ENCODE results near the gene EIF2AK3. TPM values are rescaled to one million over a fixed set of nuclear protein-coding genes. Genes with fewer than 3 reads are reported as not detected.

Gene EIF2AK3
- total RNA-seq, 2 donors from 2014 or later, result 10.2 to 13.4 TPM

DNA sequence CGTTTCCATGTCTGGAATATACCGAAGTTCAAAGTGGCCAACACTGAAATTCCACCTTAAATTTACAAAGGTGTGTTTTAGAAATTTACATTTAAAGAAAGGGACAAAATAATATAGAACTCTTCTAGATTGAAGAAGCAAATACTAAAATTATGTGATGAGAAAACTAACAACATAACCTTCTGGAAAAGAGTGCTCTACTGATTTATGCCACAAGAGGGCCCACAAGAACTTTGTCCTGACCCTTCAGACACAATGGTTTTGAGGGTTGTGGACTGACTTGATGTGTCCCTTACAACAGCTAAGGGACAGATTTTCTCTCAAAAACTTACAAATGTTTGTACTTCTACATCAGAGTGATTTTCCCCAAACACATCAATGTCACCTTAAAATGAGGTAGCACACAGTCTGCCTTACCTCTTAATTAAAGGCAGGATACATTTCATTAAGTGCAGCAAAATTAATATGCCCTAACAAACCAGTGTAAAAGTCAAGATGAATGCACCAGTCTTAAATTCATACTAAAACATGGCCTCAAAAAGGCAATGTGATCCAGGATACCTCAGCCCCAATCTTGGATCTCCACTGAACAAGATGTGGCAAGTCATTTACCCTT lies 36.2 kb downstream of the EIF2AK3 start:
- H3K27ac ChIP-seq, result no peak overlapping the region
- no peaks in the 10 kb centered on the region for H3K4me1 ChIP-seq
- no peaks in the 10 kb centered on the region for H3K27me3 ChIP-seq
- H3K4me3 ChIP-seq, result no peak overlapping the region
- TF ChIP-seq, protein P1, sequence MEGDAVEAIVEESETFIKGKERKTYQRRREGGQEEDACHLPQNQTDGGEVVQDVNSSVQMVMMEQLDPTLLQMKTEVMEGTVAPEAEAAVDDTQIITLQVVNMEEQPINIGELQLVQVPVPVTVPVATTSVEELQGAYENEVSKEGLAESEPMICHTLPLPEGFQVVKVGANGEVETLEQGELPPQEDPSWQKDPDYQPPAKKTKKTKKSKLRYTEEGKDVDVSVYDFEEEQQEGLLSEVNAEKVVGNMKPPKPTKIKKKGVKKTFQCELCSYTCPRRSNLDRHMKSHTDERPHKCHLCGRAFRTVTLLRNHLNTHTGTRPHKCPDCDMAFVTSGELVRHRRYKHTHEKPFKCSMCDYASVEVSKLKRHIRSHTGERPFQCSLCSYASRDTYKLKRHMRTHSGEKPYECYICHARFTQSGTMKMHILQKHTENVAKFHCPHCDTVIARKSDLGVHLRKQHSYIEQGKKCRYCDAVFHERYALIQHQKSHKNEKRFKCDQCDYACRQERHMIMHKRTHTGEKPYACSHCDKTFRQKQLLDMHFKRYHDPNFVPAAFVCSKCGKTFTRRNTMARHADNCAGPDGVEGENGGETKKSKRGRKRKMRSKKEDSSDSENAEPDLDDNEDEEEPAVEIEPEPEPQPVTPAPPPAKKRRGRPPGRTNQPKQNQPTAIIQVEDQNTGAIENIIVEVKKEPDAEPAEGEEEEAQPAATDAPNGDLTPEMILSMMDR (IDR thresholded peaks at IDR 0.05), result peak; percentile 70 to 86
- H3K9me3 ChIP-seq, result no peaks in the 10 kb centered on the region
- H3K36me3 ChIP-seq, result peaks cover 70% of the 10 kb centered on the region
- no peak for DNase-seq (ENCODE audit: low spot score)

DNA sequence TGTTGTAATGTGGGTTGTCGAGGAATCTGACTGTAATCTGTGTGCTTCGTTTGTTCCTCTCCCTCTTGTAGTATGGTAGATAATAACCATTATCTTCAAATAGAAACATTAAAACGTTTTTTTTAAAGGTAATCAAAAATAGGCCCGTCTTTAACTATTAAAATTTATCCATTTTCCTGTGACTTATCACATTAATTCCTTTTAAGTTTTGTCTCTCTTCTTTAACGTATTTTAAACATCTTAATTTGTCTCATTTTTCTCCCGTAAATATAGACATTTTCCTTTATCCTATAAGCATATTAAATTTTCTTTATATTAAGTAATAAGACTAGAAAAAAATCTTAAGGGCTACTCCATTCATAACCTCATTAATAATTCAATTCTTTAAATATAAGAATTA lies 41.3 kb downstream of the EIF2AK3 start:
- Histone ChIP-seq H3K27me3 (no peaks in the 10 kb centered on the region), H3K4me3 (no peak overlapping the region), H3K4me1 (no peaks in the 10 kb centered on the region), H3K27ac (no peak overlapping the region), H3K9me3 (no peaks in the 10 kb centered on the region), H3K36me3 (peaks cover 90% of the 10 kb centered on the region)
- TF ChIP-seq, protein P1 (IDR thresholded peaks at IDR 0.05), result no peak
- DNase-seq (ENCODE audit: low spot score), result no peak

DNA sequence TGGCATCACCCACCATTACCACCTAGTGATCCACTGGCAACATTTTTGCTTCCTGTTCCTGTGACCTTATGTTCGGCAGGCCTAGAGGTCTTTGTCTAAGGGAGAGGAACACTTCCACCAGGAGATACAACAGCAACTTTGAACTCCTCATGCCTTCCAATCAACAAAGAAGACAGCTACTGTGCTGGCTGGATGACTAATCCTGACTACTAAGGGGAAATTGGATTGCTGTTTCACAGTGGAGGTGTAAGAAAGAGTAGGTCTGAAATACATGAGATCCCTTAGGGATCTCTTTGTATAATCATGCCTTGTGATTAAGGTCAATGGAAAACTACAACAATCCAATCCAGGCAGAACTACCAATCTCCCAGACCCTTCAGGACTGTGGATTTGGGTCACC lies 45.2 kb downstream of the EIF2AK3 start:
- H3K27ac ChIP-seq, result no peak overlapping the region
- no peaks in the 10 kb centered on the region for H3K27me3 ChIP-seq
- TF ChIP-seq, protein P1 (IDR thresholded peaks at IDR 0.05), result no peak
- H3K36me3 ChIP-seq, result peaks cover 71% of the 10 kb centered on the region
- no peaks in the 10 kb centered on the region for H3K9me3 ChIP-seq
- no peak for DNase-seq (ENCODE audit: low spot score)
- H3K4me3 ChIP-seq, result no peak overlapping the region
- no peaks in the 10 kb centered on the region for H3K4me1 ChIP-seq

DNA sequence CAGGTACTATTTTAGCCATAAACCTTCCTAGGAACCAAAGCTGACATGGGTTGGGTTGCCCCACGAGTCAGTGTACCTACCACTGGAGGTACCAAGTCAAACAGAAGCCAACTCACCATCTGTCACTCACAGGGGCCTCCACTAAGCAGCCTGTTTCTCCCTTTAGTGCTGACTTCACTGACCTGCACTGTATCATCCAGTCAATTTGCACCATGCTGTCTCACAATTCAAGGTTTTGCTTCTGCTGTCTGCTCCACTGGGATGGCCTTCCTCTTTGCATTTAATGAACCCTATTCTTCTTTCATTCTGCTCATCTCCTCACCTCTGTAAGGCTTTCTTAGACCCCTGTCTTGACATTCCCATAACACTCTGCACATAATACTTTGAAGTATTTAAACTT lies 47.2 kb downstream of the EIF2AK3 start:
- TF ChIP-seq, protein P1 (IDR thresholded peaks at IDR 0.05), result no peak
- peaks cover 75% of the 10 kb centered on the region for H3K36me3 ChIP-seq
- DNase-seq (ENCODE audit: low spot score), result no peak

DNA sequence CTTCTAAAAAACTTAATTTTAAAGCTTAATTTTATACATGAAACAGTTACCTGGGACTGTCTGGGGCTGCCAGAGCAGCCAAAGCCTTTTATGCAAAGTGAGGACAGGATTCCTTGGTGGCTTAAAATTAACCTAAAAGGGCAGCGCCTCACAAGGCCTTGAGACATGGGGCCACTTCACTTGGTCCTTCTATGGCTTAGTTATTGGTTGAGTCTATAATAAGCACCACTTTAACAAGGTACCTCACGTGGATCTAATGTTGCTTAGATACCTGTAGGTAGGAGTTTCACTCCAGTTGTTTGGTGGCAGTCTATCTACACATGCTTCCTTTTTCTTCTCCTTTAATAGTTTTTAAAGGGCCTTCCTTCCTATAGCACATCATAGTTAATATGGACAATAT lies 51.6 kb downstream of the EIF2AK3 start:
- Histone ChIP-seq H3K4me3 (no peak overlapping the region), H3K27ac (no peak overlapping the region), H3K36me3 (peaks cover 54% of the 10 kb centered on the region), H3K27me3 (no peaks in the 10 kb centered on the region), H3K4me1 (no peaks in the 10 kb centered on the region), H3K9me3 (no peaks in the 10 kb centered on the region)
- DNase-seq (ENCODE audit: low spot score), result no peak
- TF ChIP-seq, protein P1 (IDR thresholded peaks at IDR 0.05), result no peak

More for the DNA sequence above, 47.2 kb downstream of the EIF2AK3 start:
- no peaks in the 10 kb centered on the region for H3K4me1 ChIP-seq
- H3K9me3 ChIP-seq, result no peaks in the 10 kb centered on the region
- H3K4me3 ChIP-seq, result no peak overlapping the region
- no peaks in the 10 kb centered on the region for H3K27me3 ChIP-seq
- no peak overlapping the region for H3K27ac ChIP-seq

DNA sequence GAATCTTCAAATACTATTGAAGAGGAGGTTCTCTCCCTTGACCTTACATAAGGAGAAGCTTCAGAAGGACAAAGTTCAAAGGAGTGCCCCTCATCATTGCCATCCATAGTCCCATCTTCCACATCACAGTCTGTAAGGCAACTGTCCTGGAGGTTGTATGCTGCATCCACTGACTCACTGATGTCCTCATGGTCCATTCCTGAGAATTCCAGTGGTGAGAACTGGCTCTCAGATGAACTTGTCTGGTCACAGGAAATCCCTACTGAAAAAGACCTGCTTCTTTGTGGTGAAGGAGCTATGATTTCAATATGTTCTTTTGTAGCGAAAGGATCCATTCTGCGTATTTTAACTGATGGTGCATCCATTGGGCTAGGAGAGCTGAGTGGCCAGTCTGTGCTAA lies 52.2 kb downstream of the EIF2AK3 start:
- DNase-seq (ENCODE audit: low spot score), result no peak
- no peaks in the 10 kb centered on the region for H3K9me3 ChIP-seq
- H3K36me3 ChIP-seq, result peaks cover 59% of the 10 kb centered on the region
- H3K27me3 ChIP-seq, result no peaks in the 10 kb centered on the region
- no peak overlapping the region for H3K27ac ChIP-seq
- no peak overlapping the region for H3K4me3 ChIP-seq
- no peaks in the 10 kb centered on the region for H3K4me1 ChIP-seq
- TF ChIP-seq, protein P1 (IDR thresholded peaks at IDR 0.05), result no peak
